Upper lobe of right lung (tissue), 1 donor: ENCODE results near the gene SHISA7. TPM values are rescaled to one million over a fixed set of nuclear protein-coding genes. Genes with fewer than 3 reads are reported as not detected.

Source experiments
- ATAC-seq: fragments of 200-7000 bp; cut with Tn5 transposase; one replicate; pipeline ENCODE4 v1.9.1; 2020; ENCODE audit warnings: mild to moderate bottlenecking, moderate library complexity
- DNase-seq: peaks from one replicate; pipeline ENCODE4 v3.0.0-alpha.2; 2020
- H3K27ac ChIP-seq: fragments of 200-600 bp; one replicate; pipeline ENCODE4 v1.8.0; 2022
- H3K27me3 ChIP-seq: fragments of 200-600 bp; one replicate; pipeline ENCODE4 v1.8.0; 2022; ENCODE audit warnings: mild to moderate bottlenecking
- H3K36me3 ChIP-seq: fragments of 200-600 bp; one replicate; pipeline ENCODE4 v1.8.0; 2022
- H3K4me1 ChIP-seq: fragments of 200-600 bp; one replicate; pipeline ENCODE4 v1.8.0; 2022
- H3K4me3 ChIP-seq: fragments of 200-600 bp; one replicate; pipeline ENCODE4 v1.8.0; 2022; ENCODE audit warnings: mild to moderate bottlenecking
- H3K9me3 ChIP-seq: fragments of 200-600 bp; one replicate; pipeline ENCODE4 v1.8.0; 2022
- CTCF ChIP-seq: fragments of 200-600 bp; IDR thresholded peaks from one replicate; pipeline ENCODE4 v1.8.0; 2022; ENCODE audit warnings: antibody characterized with exemption
- intact Hi-C: fragments of 100-400 bp; cut with DNase I; formaldehyde crosslinking; loops from one replicate; pipeline ENCODE4 v1.11.0; 2022
- total RNA-seq: library from RNA; stranded (reverse); fragmentation: NEBNext Ultra II Directional; extraction: Animal tissue kit (Norgen Biotek cat#: 25700); gene quantifications from one replicate; pipeline ENCODE4 v1.2.1, GENCODE V29; 2021
- donor health status: DM: no; HTN: yes; CAD: no; lungs with severe emphysema.

SHISA7 gene
- total RNA-seq, 1 donor from 2014 or later, result not detected

GRCh38 chr19:55385724-55386492 lies 57.2 kb downstream of the SHISA7 start, which contains the start of gene RPL28:
Gene RPL28 (plus strand): TSS chr19:55385932. CDS start chr19:55386358, 426 bp downstream.
- intact Hi-C loops, result no loop called here
- TF ChIP-seq CTCF, result no peak
- H3K4me1 ChIP-seq, result peaks cover 38% of the 10 kb centered on the region

GRCh38 chr19:55384920-55385723 lies 58.0 kb downstream of the SHISA7 start:
- Histone ChIP-seq H3K9me3 (no peaks in the 10 kb centered on the region), H3K4me3 (peak overlapping the region; percentile 96), H3K27me3 (no peaks in the 10 kb centered on the region), H3K36me3 (peaks cover 26% of the 10 kb centered on the region), H3K27ac (peak overlapping the region; percentile 93), H3K4me1 (peaks cover 38% of the 10 kb centered on the region)
- TF ChIP-seq CTCF, result no peak
- intact Hi-C loops, result no loop called here
- ATAC-seq, result peak; percentile 83
- peak; percentile 97 for DNase-seq

More at GRCh38 chr19:55385724-55386492, 57.2 kb downstream of the SHISA7 start, which contains the start of gene RPL28:
- Histone ChIP-seq H3K27ac (peak within 1 kb of the TSS; percentile 93), H3K4me3 (peak within 1 kb of the TSS; percentile 96), H3K9me3 (no peaks in the 10 kb centered on the region), H3K36me3 (peaks cover 34% of the 10 kb centered on the region), H3K27me3 (no peaks in the 10 kb centered on the region)
- ATAC-seq (peak; percentile 89), DNase-seq (peak; percentile 98)

- Histone ChIP-seq H3K27me3 (no peaks in the 10 kb centered on the region), H3K4me1 (peaks cover 38% of the 10 kb centered on the region), H3K4me3 (peak within 1 kb of the TSS; percentile 96), H3K27ac (peak within 1 kb of the TSS; percentile 93), H3K36me3 (peaks cover 24% of the 10 kb centered on the region), H3K9me3 (no peaks in the 10 kb centered on the region)
- intact Hi-C loops, result no loop called here
- DNase-seq (peak; percentile 90), ATAC-seq (peak; percentile 53)
- no peak for TF ChIP-seq CTCF
Observed at GRCh38 chr19:55384131-55384919, 58.8 kb downstream of the SHISA7 start, which contains the start of gene TMEM238. Gene TMEM238 (minus strand): TSS chr19:55384292. CDS start chr19:55384259, 33 bp downstream.

GRCh38 chr19:55383279-55384130 lies 59.6 kb downstream of the SHISA7 start:
- Histone ChIP-seq H3K36me3 (peaks cover 18% of the 10 kb centered on the region), H3K4me3 (peak overlapping the region; percentile 96), H3K9me3 (no peaks in the 10 kb centered on the region), H3K27me3 (no peaks in the 10 kb centered on the region), H3K4me1 (peaks cover 33% of the 10 kb centered on the region), H3K27ac (peak overlapping the region; percentile 93)
- DNase-seq, result peak; percentile 87
- peak; percentile 47 for ATAC-seq
- intact Hi-C loops, result no loop called here
- no peak for TF ChIP-seq CTCF
